IMR-90 (cell line): ENCODE data around the gene KDM1B. TPM values are rescaled to one million over a fixed set of nuclear protein-coding genes. Genes with fewer than 3 reads are reported as not detected.

Experiments
- ATAC-seq: fragments of 200-7000 bp; cut with Tn5 transposase; 2 replicates; pipeline ENCODE4 v1.9.1; 2020; ENCODE audit warnings: low read depth, mild to moderate bottlenecking, moderate library complexity
- BruUV-seq: library from RNA; stranded (reverse); fragments of 400-500 nt; replicated peaks from 2 replicates; lab custom pipeline; 2021; lab: Mats Ljungman, UMichigan
- CTCF ChIA-PET: fragments of 300-600 bp; formaldehyde crosslinking; extraction: SDS; loops from one replicate; lab custom pipeline; 2021; ENCODE audit warnings: antibody characterized with exemption; lab: Yijun Ruan, JAX
- POLR2A ChIA-PET: fragments of 300-600 bp; sonication (Branson Sonifier 250); formaldehyde crosslinking; loops from one replicate; lab custom pipeline; 2022; ENCODE audit warnings: antibody characterized with exemption; ENCODE audit not compliant: unreplicated experiment; lab: Charles Lee
- DNase-seq: peaks from one replicate; pipeline ENCODE4 v3.0.0; 2013
- H2AFZ ChIP-seq: replicated peaks from 2 replicates; pipeline ENCODE3; 2013; ENCODE audit warnings: low read length, mild to moderate bottlenecking; ENCODE audit not compliant: poor library complexity
- H2AK5ac ChIP-seq: 2 replicates; pipeline ENCODE4 v1.6.1; 2013; ENCODE audit warnings: low read depth, low read length, inconsistent platforms
- H2AK9ac ChIP-seq: replicated peaks from 2 replicates; pipeline ENCODE3; 2013; ENCODE audit warnings: mild to moderate bottlenecking, low read depth, low read length, moderate library complexity; ENCODE audit not compliant: poor library complexity
- H2BK120ac ChIP-seq: 2 replicates; pipeline ENCODE4 v1.6.1; 2013; ENCODE audit warnings: low read depth, low read length, inconsistent platforms
- H2BK15ac ChIP-seq: 3 replicates; pipeline ENCODE4 v1.6.1; 2013; ENCODE audit warnings: low read depth, low read length, inconsistent platforms
- H2BK20ac ChIP-seq: 2 replicates; pipeline ENCODE4 v1.6.1; 2013; ENCODE audit warnings: low read depth, mild to moderate bottlenecking, inconsistent platforms, low read length, moderate library complexity
- H2BK5ac ChIP-seq: 2 replicates; pipeline ENCODE4 v1.6.1; 2013; ENCODE audit warnings: mild to moderate bottlenecking, low read depth, low read length, inconsistent platforms; ENCODE audit not compliant: poor library complexity, severe bottlenecking
- H3K14ac ChIP-seq: replicated peaks from 2 replicates; pipeline ENCODE4 v1.6.1; 2013; ENCODE audit warnings: low read depth, low read length, inconsistent platforms
- H3K18ac ChIP-seq: 2 replicates; pipeline ENCODE4 v1.6.1; 2013; ENCODE audit warnings: low read depth, low read length, control low read depth
- H3K23ac ChIP-seq: 2 replicates; pipeline ENCODE4 v1.6.1; 2013; ENCODE audit warnings: low read depth, low read length, inconsistent platforms
- H3K27ac ChIP-seq: 2 replicates; pipeline ENCODE4 v1.5.1; 2013; ENCODE audit warnings: mild to moderate bottlenecking, control low read depth, low read length; ENCODE audit not compliant: insufficient read depth
- H3K27me3 ChIP-seq: 2 replicates; pipeline ENCODE4 v1.6.1; 2013; ENCODE audit warnings: low read length; ENCODE audit not compliant: control insufficient read depth, insufficient read depth
- H3K36me3 ChIP-seq: 2 replicates; pipeline ENCODE4 v1.6.1; 2013; ENCODE audit warnings: low read length, mixed read lengths; ENCODE audit not compliant: control insufficient read depth, insufficient read depth
- H3K4ac ChIP-seq: 2 replicates; pipeline ENCODE4 v1.6.1; 2013; ENCODE audit warnings: low read depth, low read length, inconsistent platforms
- H3K4me1 ChIP-seq: 2 replicates; pipeline ENCODE4 v1.6.1; 2013; ENCODE audit warnings: low read length, mixed read lengths; ENCODE audit not compliant: control insufficient read depth, insufficient read depth
- H3K4me2 ChIP-seq: 2 replicates; pipeline ENCODE4 v1.6.1; 2013; ENCODE audit warnings: low read depth, mild to moderate bottlenecking, control low read depth, low read length, moderate library complexity
- H3K4me3 ChIP-seq: 2 replicates; pipeline ENCODE4 v1.5.1; 2013; ENCODE audit warnings: low read depth, mild to moderate bottlenecking, control low read depth, low read length, moderate library complexity; ENCODE audit not compliant: insufficient read depth
- H3K56ac ChIP-seq: 2 replicates; pipeline ENCODE4 v1.6.1; 2013; ENCODE audit warnings: low read length, inconsistent platforms; ENCODE audit not compliant: insufficient read depth; ENCODE audit errors: extremely low read depth
- H3K79me1 ChIP-seq, 2 experiments: 2 replicates each; pipeline ENCODE4 v1.6.1; 2013; ENCODE audit warnings: low read length in 2 of 2, inconsistent platforms in 1 of 2, low read depth in 1 of 2
- H3K9ac ChIP-seq: 2 replicates; pipeline ENCODE4 v1.6.1; 2013; ENCODE audit warnings: low read depth, low read length, control low read depth
- H3K9me1 ChIP-seq: 2 replicates; pipeline ENCODE4 v1.6.1; 2013; ENCODE audit warnings: low read length, inconsistent platforms; ENCODE audit not compliant: insufficient read depth
- H3K9me3 ChIP-seq: 2 replicates; pipeline ENCODE4 v1.6.1; 2013; ENCODE audit warnings: low read length; ENCODE audit not compliant: control insufficient read depth, insufficient read depth
- H4K20me1 ChIP-seq: 2 replicates; pipeline ENCODE4 v1.6.1; 2013; ENCODE audit warnings: low read length, inconsistent platforms; ENCODE audit not compliant: insufficient read depth
- H4K5ac ChIP-seq: 2 replicates; pipeline ENCODE4 v1.6.1; 2013; ENCODE audit warnings: mild to moderate bottlenecking, low read depth, low read length, control low read depth
- H4K8ac ChIP-seq, 2 experiments: 2 replicates each; pipeline ENCODE4 v1.6.1; 2013; ENCODE audit warnings: low read depth in 2 of 2, low read length in 2 of 2, control low read depth in 1 of 2, inconsistent platforms in 1 of 2
- H4K91ac ChIP-seq: 2 replicates; pipeline ENCODE4 v1.6.1; 2013; ENCODE audit warnings: low read depth, low read length, inconsistent platforms; ENCODE audit not compliant: insufficient read depth
- CHD1 ChIP-seq: IDR thresholded peaks from 2 replicates; pipeline ENCODE4 v1.6.1; 2012; ENCODE audit warnings: low read depth, low read length, improper control_type of control experiment
- MAZ ChIP-seq: IDR thresholded peaks from 2 replicates; pipeline ENCODE4 v1.6.1; 2012; ENCODE audit warnings: low read depth, mild to moderate bottlenecking, low read length, improper control_type of control experiment, moderate library complexity, borderline replicate concordance
- POLR2A ChIP-seq: IDR thresholded peaks from 2 replicates; pipeline ENCODE4 v1.6.1; 2012; ENCODE audit warnings: mild to moderate bottlenecking, low read depth, low read length
- RAD21 ChIP-seq: IDR thresholded peaks from 2 replicates; pipeline ENCODE4 v1.6.1; 2012; ENCODE audit warnings: low read length, improper control_type of control experiment
- RCOR1 ChIP-seq: IDR thresholded peaks from 2 replicates; pipeline ENCODE4 v1.6.1; 2012; ENCODE audit warnings: mild to moderate bottlenecking, low read length, improper control_type of control experiment; ENCODE audit not compliant: insufficient replicate concordance
- SMC3 ChIP-seq: fragments of 150-350 bp; IDR thresholded peaks from 2 replicates; pipeline ENCODE4 v1.6.1; 2016; ENCODE audit warnings: low read depth, mild to moderate bottlenecking, antibody characterized with exemption, low read length, moderate library complexity
- whole genome bisulfite sequencing, 2 experiments: methylation state at CpG; one replicate each; pipeline versions ENCODE4 v1.1.5 to v1.1.7; 2013; ENCODE audit warnings: missing lambda C conversion rate in 2 of 2; ENCODE audit not compliant: insufficient read length in 1 of 2; ENCODE audit errors: extremely low coverage in 2 of 2; 5-methylcytosine and 5-hydroxymethylcytosine counted together
- dilution Hi-C: fragments of 300-500 bp; cut with HindIII; formaldehyde crosslinking; loops from one replicate; pipeline ENCODE4 v1.14.3; 2018; ENCODE audit warnings: low sequenced_read_pairs; ENCODE audit not compliant: unreplicated experiment
- in situ Hi-C: fragments of 300-500 bp; cut with MboI; formaldehyde crosslinking; loops from 3 replicates; pipeline ENCODE4 v1.14.3; 2019; ENCODE audit warnings: low sequenced_read_pairs, inconsistent platforms, mixed read lengths
- intact Hi-C: fragments of 100-400 bp; cut with micrococcal nuclease; formaldehyde crosslinking; loops from 2 replicates; pipeline ENCODE4 v1.10.0; 2022
- polyA plus RNA-seq, 3 experiments: library from polyadenylated mRNA; depleted of rRNA; stranded (reverse); fragments of >200 nt; gene quantifications; 2 replicates each; pipeline ENCODE4 v1.2.3, GENCODE V29; 2012; ENCODE audit warnings: low replicate concordance in 1 of 3
- total RNA-seq: library from RNA; depleted of rRNA; stranded (reverse); fragments of >200 nt; gene quantifications from 2 replicates; pipeline ENCODE4 v1.2.3, GENCODE V29; 2012
- TF ChIP-seq, protein P1 (sequence below): conservative IDR thresholded peaks from 2 replicates; pipeline ENCODE4 v1.5.1; 2012; ENCODE audit warnings: mild to moderate bottlenecking, low read depth, low read length, improper control_type of control experiment
- TF ChIP-seq, protein P2 (sequence below): fragments of 150-350 bp; IDR thresholded peaks from 2 replicates; pipeline ENCODE4 v1.6.1; 2016; ENCODE audit warnings: low read depth, mild to moderate bottlenecking, low read length, moderate library complexity, borderline replicate concordance

KDM1B gene
- total and polyA plus RNA-seq, 2 of the 4 experiments (the other 2 are of a cell fraction) = 13.2 to 16.7 TPM

DNA sequence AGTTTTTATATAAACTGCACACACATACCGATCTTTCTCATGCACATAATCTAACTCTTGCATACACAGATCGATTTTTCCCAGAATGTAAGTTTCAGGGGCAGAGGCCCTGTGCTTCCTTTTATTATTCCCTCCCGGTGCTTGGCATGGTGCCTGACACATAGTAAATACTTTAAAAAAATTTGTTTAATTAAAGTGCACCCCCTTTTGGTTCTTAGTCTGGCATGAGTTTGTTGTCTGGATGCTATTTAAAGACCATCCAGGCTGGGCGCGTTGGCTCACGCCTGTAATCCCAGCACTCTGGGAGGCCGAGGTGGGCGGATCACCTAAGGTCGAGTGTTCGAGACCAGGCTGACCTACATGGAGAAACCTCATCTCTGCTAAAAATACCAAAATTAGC is 114.5 kb downstream of the KDM1B start:
- intact Hi-C loops (loop anchor here (10.0 kb wide), 1 partner anchor 285 kb away; the partner anchor contains the start of gene KIF13A), dilution Hi-C loops (no loop called here), in situ Hi-C loops (no loop called here)
- no TSS peak for BruUV-seq
- no peak overlapping the region for H4K8ac ChIP-seq
- H3K14ac ChIP-seq = no peak overlapping the region
- CTCF ChIA-PET = no interaction called here
- no peak overlapping the region for H2BK120ac ChIP-seq
- POLR2A ChIA-PET = no interaction called here
- no peak overlapping the region for H4K91ac ChIP-seq
- WGBS, 2 experiments = no CpG with 5 or more reads among the region's 10 CpGs
- no peak overlapping the region for H3K4me3 ChIP-seq
- no peak overlapping the region for H2BK5ac ChIP-seq
- H3K36me3 ChIP-seq = no peaks in the 10 kb centered on the region
- no peak for TF ChIP-seq MAZ
- TF ChIP-seq SMC3 = no peak
- no peak for TF ChIP-seq RAD21
- no peak for TF ChIP-seq RCOR1
- no peak for TF ChIP-seq POLR2A
- TF ChIP-seq, protein P1, sequence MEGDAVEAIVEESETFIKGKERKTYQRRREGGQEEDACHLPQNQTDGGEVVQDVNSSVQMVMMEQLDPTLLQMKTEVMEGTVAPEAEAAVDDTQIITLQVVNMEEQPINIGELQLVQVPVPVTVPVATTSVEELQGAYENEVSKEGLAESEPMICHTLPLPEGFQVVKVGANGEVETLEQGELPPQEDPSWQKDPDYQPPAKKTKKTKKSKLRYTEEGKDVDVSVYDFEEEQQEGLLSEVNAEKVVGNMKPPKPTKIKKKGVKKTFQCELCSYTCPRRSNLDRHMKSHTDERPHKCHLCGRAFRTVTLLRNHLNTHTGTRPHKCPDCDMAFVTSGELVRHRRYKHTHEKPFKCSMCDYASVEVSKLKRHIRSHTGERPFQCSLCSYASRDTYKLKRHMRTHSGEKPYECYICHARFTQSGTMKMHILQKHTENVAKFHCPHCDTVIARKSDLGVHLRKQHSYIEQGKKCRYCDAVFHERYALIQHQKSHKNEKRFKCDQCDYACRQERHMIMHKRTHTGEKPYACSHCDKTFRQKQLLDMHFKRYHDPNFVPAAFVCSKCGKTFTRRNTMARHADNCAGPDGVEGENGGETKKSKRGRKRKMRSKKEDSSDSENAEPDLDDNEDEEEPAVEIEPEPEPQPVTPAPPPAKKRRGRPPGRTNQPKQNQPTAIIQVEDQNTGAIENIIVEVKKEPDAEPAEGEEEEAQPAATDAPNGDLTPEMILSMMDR = no peak
- TF ChIP-seq, protein P2, sequence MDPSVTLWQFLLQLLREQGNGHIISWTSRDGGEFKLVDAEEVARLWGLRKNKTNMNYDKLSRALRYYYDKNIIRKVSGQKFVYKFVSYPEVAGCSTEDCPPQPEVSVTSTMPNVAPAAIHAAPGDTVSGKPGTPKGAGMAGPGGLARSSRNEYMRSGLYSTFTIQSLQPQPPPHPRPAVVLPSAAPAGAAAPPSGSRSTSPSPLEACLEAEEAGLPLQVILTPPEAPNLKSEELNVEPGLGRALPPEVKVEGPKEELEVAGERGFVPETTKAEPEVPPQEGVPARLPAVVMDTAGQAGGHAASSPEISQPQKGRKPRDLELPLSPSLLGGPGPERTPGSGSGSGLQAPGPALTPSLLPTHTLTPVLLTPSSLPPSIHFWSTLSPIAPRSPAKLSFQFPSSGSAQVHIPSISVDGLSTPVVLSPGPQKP = no peak
- TF ChIP-seq CHD1 = no peak
- H3K4ac ChIP-seq = no peak overlapping the region
- no peak overlapping the region for H2BK15ac ChIP-seq
- no peak overlapping the region for H3K56ac ChIP-seq
- no peak overlapping the region for H2AK5ac ChIP-seq
- DNase-seq = no peak
- no peak overlapping the region for H3K9ac ChIP-seq
- no peaks in the 10 kb centered on the region; the same call in 1 of the 2 replicates for H3K27me3 ChIP-seq
- no peaks in the 10 kb centered on the region for H3K9me1 ChIP-seq
- H2BK20ac ChIP-seq = no peak overlapping the region
- 0 out of 2 replicates have a peak, but pooled peaks cover 2% of the 10 kb centered on the region for H3K4me1 ChIP-seq
- H4K20me1 ChIP-seq = no peaks in the 10 kb centered on the region
- H3K79me1 ChIP-seq = peaks cover 0 to 6% of the 10 kb centered on the region in 2 experiments; a peak in 1 of 4 replicates
- no peak overlapping the region for H2AFZ ChIP-seq
- H3K18ac ChIP-seq = no peak overlapping the region
- no peak overlapping the region for H3K27ac ChIP-seq
- H2AK9ac ChIP-seq = no peak overlapping the region
- no peak overlapping the region for H4K5ac ChIP-seq
- ATAC-seq = no peak
- H3K23ac ChIP-seq = no peak overlapping the region
- no peaks in the 10 kb centered on the region; the same call in 1 of the 2 replicates for H3K9me3 ChIP-seq
- no peak overlapping the region for H3K4me2 ChIP-seq
